OCI-M1 (cell line): Measurements from ENCODE around the gene ANP32A.

Experiments used
- DNase-seq: peaks from one replicate; lab custom pipeline; 2025; lab: John Stamatoyannopoulos, UW

The ANP32A gene

GRCh38 chr15:68743256-68743655 lies 77.4 kb downstream of the ANP32A start:
- no peak for DNase-seq

GRCh38 chr15:68739390-68740080 lies 81.2 kb downstream of the ANP32A start:
- no peak for DNase-seq

- no peak for DNase-seq
Measured at GRCh38 chr15:68735610-68736009, 85.1 kb downstream of the ANP32A start.

- no peak for DNase-seq
Measured at GRCh38 chr15:68734881-68735280, 85.8 kb downstream of the ANP32A start.

GRCh38 chr15:68734352-68734751 lies 86.3 kb downstream of the ANP32A start:
- DNase-seq: peak; percentile 54

GRCh38 chr15:68733666-68734065 lies 87.0 kb downstream of the ANP32A start:
- peak; percentile 54 for DNase-seq

- DNase-seq: no peak
Measured at GRCh38 chr15:68732451-68732850, 88.2 kb downstream of the ANP32A start.

- DNase-seq: no peak
Measured at GRCh38 chr15:68730976-68731897, 89.5 kb downstream of the ANP32A start.

- DNase-seq: peak; percentile 53
Measured at GRCh38 chr15:68730471-68730919, 90.2 kb downstream of the ANP32A start.

GRCh38 chr15:68729789-68730411 lies 90.8 kb downstream of the ANP32A start:
- no peak for DNase-seq
